GM23338 (cell line): ENCODE measurements around the gene ADAMTS13. TPM values are rescaled to one million over a fixed set of nuclear protein-coding genes. Genes with fewer than 3 reads are reported as not detected.

Experiments
- ATAC-seq: fragments of 200-7000 bp; cut with Tn5 transposase; 3 replicates; pipeline ENCODE4 v1.9.1; 2020
- DNase-seq: peaks from one replicate; pipeline ENCODE4 v3.0.0-alpha.2; 2015; ENCODE audit warnings: low spot score
- H2AFZ ChIP-seq: fragments of 200-600 bp; sonication (generic); 2 replicates; pipeline ENCODE4 v1.8.0; 2016; ENCODE audit warnings: antibody characterized with exemption, mild to moderate bottlenecking, moderate library complexity
- H3F3A ChIP-seq: fragments of 200-600 bp; sonication (generic); replicated peaks from 2 replicates; pipeline ENCODE4 v1.8.0; 2017; ENCODE audit warnings: antibody characterized with exemption, mixed run types, low read depth
- H3K27ac ChIP-seq: fragments of 200-600 bp; sonication (generic); 2 replicates; pipeline ENCODE4 v1.6.1; 2016; ENCODE audit warnings: low read depth
- H3K27me3 ChIP-seq: fragments of 200-600 bp; sonication (generic); 2 replicates; pipeline ENCODE4 v1.8.0; 2016; ENCODE audit warnings: mild to moderate bottlenecking, mixed run types, moderate library complexity; ENCODE audit not compliant: insufficient read depth
- H3K36me3 ChIP-seq: fragments of 200-600 bp; sonication (generic); 2 replicates; pipeline ENCODE4 v1.8.0; 2016; ENCODE audit warnings: mild to moderate bottlenecking; ENCODE audit not compliant: insufficient read depth
- H3K4me1 ChIP-seq: fragments of 200-600 bp; sonication (generic); 2 replicates; pipeline ENCODE4 v1.8.0; 2016; ENCODE audit warnings: mild to moderate bottlenecking, moderate library complexity; ENCODE audit not compliant: insufficient read depth
- H3K4me2 ChIP-seq: fragments of 200-600 bp; sonication (generic); 2 replicates; pipeline ENCODE4 v1.7.1; 2017; ENCODE audit warnings: mixed run types
- H3K4me3 ChIP-seq: fragments of 200-600 bp; sonication (generic); 2 replicates; pipeline ENCODE4 v1.6.1; 2016; ENCODE audit warnings: mixed run types
- H3K79me2 ChIP-seq: fragments of 200-600 bp; sonication (generic); replicated peaks from 2 replicates; pipeline ENCODE4 v1.8.0; 2017; ENCODE audit warnings: mild to moderate bottlenecking; ENCODE audit not compliant: insufficient read depth
- H3K9me2 ChIP-seq: fragments of 200-600 bp; sonication (generic); 2 replicates; pipeline ENCODE4 v1.8.0; 2017; ENCODE audit not compliant: insufficient read depth
- H4K20me1 ChIP-seq: fragments of 200-600 bp; sonication (generic); replicated peaks from 2 replicates; pipeline ENCODE4 v1.8.0; 2017; ENCODE audit warnings: mild to moderate bottlenecking; ENCODE audit not compliant: insufficient read depth
- H3K27ac Mint-ChIP-seq: 2 replicates; pipeline ENCODE4 v1.8.0; 2020; ENCODE audit warnings: inconsistent platforms, mild to moderate bottlenecking, moderate library complexity, mixed read lengths
- H3K27me3 Mint-ChIP-seq: 3 replicates; pipeline ENCODE4 v1.8.0; 2022; ENCODE audit warnings: low read depth, mild to moderate bottlenecking, moderate library complexity, mixed read lengths, inconsistent platforms; ENCODE audit not compliant: insufficient read depth, poor library complexity
- H3K36me3 Mint-ChIP-seq: 3 replicates; pipeline ENCODE4 v1.8.0; 2021; ENCODE audit warnings: low read depth, mild to moderate bottlenecking, inconsistent platforms, moderate library complexity, mixed read lengths
- H3K4me1 Mint-ChIP-seq: 3 replicates; pipeline ENCODE4 v1.8.0; 2020; ENCODE audit warnings: mild to moderate bottlenecking, inconsistent platforms, mixed read lengths
- H3K4me3 Mint-ChIP-seq: 3 replicates; pipeline ENCODE4 v1.8.0; 2021; ENCODE audit warnings: moderate library complexity, mild to moderate bottlenecking, inconsistent platforms, mixed read lengths
- H3K9me3 Mint-ChIP-seq: 3 replicates; pipeline ENCODE4 v1.8.0; 2020; ENCODE audit warnings: moderate library complexity, mild to moderate bottlenecking, inconsistent platforms, mixed read lengths
- CREB1 ChIP-seq: fragments of 250-450 bp; sonication (Bioruptor Pico); IDR thresholded peaks from 2 replicates; pipeline ENCODE4 v1.5.0; 2020; ENCODE audit warnings: low read depth, mild to moderate bottlenecking, moderate library complexity
- CTCF ChIP-seq, 2 experiments: fragments of 200-600 bp in 1 of 2; sonication (generic) in 1 of 2; conservative IDR thresholded peaks; 2 replicates each; pipeline versions ENCODE4 v1.5.1 to v1.6.1; 2016 to 2017; ENCODE audit warnings: antibody characterized with exemption in 2 of 2, low read depth in 2 of 2, mild to moderate bottlenecking in 2 of 2, moderate library complexity in 1 of 2
- JUNB ChIP-seq: IDR thresholded peaks from one replicate; pipeline ENCODE4 v1.6.1; 2016; ENCODE audit warnings: antibody characterized with exemption; ENCODE audit not compliant: unreplicated experiment
- POLR2AphosphoS5 ChIP-seq: IDR thresholded peaks from 2 replicates; pipeline ENCODE4 v1.6.1; 2016; ENCODE audit warnings: antibody characterized with exemption, low read depth
- polyA plus RNA-seq: library from polyadenylated mRNA; unstranded; fragments of >200 nt; fragmentation: Nextera tagmentation; extraction: Ambion mirVana; gene quantifications from 2 replicates; pipeline ENCODE4 v1.2.1, GENCODE V29; 2016
- total RNA-seq: library from RNA; depleted of rRNA; stranded (reverse); fragments of >200 nt; shearing (Covaris generic); gene quantifications from 2 replicates; pipeline ENCODE4 v1.2.3, GENCODE V29; 2014

ADAMTS13 gene
- total and polyA plus RNA-seq, 2 experiments from 2014 or later, result 6.0 TPM

- H3K79me2 ChIP-seq, result no peaks in the 10 kb centered on the region
- no peak overlapping the region for H3K4me3 Mint-ChIP-seq
- peaks cover 3% of the 10 kb centered on the region; the same call in 1 of the 3 replicates for H3K9me3 Mint-ChIP-seq
- no peak overlapping the region for H3K4me3 ChIP-seq
- peaks cover 13% of the 10 kb centered on the region for H3K27me3 Mint-ChIP-seq
- H3K9me2 ChIP-seq, result no peaks in the 10 kb centered on the region
- peaks cover 6% of the 10 kb centered on the region for H3K27me3 ChIP-seq
- H3K36me3 Mint-ChIP-seq, result 0 out of 3 replicates have a peak, but pooled peaks cover 2% of the 10 kb centered on the region
- no peak for ATAC-seq
- H3K4me1 ChIP-seq, result no peaks in the 10 kb centered on the region
- H3K4me2 ChIP-seq, result no peak overlapping the region
- no peak overlapping the region for H3K27ac Mint-ChIP-seq
- H3K36me3 ChIP-seq, result no peaks in the 10 kb centered on the region
- no peaks in the 10 kb centered on the region for H4K20me1 ChIP-seq
- no peaks in the 10 kb centered on the region for H3K4me1 Mint-ChIP-seq
- H3K27ac ChIP-seq, result no peak overlapping the region
- DNase-seq, result peak; percentile 14
- no peak overlapping the region for H2AFZ ChIP-seq
- TF ChIP-seq POLR2AphosphoS5, result no peak
- no peak for TF ChIP-seq CREB1 (CRISPR knock-in tag)
- TF ChIP-seq CTCF (conservative IDR thresholded peaks at IDR 0.05; ENCODE audit: low read depth in 2 of 2), result peak; percentile 22 to 52; a peak in 3 of 4 replicates
- H3F3A ChIP-seq, result no peaks in the 10 kb centered on the region; the same call in 1 of the 2 replicates
Measured at GRCh38 chr9:133433351-133433843, 11.2 kb downstream of the ADAMTS13 start.

DNA sequence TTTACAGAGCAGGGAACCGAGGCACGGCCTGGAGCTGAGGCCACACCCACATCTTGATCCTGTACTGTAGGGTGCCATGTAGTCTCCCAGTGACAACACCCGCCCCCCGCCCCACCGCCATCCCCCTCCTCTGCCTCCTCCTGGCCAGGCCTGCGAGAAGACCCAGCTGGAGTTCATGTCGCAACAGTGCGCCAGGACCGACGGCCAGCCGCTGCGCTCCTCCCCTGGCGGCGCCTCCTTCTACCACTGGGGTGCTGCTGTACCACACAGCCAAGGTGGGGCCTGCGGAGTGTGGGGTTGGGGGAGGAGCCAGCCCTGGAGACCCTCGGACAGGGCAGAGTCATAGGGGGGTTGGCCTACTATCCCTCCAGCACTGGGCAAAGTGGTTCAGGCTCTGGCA is 14.5 kb downstream of the ADAMTS13 start:
- no peak overlapping the region for H3K4me3 ChIP-seq
- H4K20me1 ChIP-seq, result no peaks in the 10 kb centered on the region
- peak; percentile 28; the same call in 2 of the 3 replicates for ATAC-seq
- Mint-ChIP-seq H3K4me3 (no peak overlapping the region), H3K9me3 (no peaks in the 10 kb centered on the region; the same call in 2 of the 3 replicates), H3K27ac (no peak overlapping the region), H3K27me3 (peaks cover 9% of the 10 kb centered on the region), H3K36me3 (no peaks in the 10 kb centered on the region), H3K4me1 (no peaks in the 10 kb centered on the region)
- no peaks in the 10 kb centered on the region for H3K79me2 ChIP-seq
- H2AFZ ChIP-seq, result no peak overlapping the region
- H3K4me1 ChIP-seq, result no peaks in the 10 kb centered on the region
- H3K36me3 ChIP-seq, result no peaks in the 10 kb centered on the region
- H3K4me2 ChIP-seq, result no peak overlapping the region
- DNase-seq, result no peak
- H3K27me3 ChIP-seq, result no peaks in the 10 kb centered on the region
- H3K9me2 ChIP-seq, result no peaks in the 10 kb centered on the region
- H3K27ac ChIP-seq, result no peak overlapping the region
- no peaks in the 10 kb centered on the region for H3F3A ChIP-seq
- TF ChIP-seq CTCF (conservative IDR thresholded peaks at IDR 0.05; ENCODE audit: low read depth in 2 of 2), result no peak
- TF ChIP-seq JUNB, result no peak
